ENCODE results near the gene KIF23. TPM values are rescaled to one million over a fixed set of nuclear protein-coding genes. Genes with fewer than 3 reads are reported as not detected.

KIF23 gene
- polyA plus RNA-seq, 1 of the 3 experiments (the other 2 are of a cell fraction): 25.8 TPM

DNA sequence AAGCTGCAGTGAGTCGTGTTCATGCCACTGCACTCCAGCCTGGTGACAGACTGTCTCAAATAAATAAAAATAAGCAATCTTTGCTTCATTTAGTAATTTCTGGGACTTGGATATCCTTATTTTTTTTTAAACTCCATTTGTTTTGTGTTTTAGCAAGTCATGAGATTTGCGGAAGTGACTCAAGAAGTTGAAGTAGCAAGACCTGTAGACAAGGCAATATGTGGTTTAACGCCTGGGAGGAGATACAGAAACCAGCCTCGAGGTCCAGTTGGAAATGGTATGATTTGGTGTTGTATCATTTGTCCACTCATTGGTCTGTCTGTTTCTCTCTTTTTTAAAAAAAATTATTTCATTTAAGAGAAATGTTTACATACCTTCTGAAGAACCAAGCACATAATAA is 21.8 kb downstream of the KIF23 start:
- Histone ChIP-seq H3K9ac (no peak overlapping the region), H3K4me1 (ENCODE audit: control insufficient read depth in 1 of 2, insufficient read depth in 2 of 2, low read depth in 1 of 2, low read length in 1 of 2) (no peaks in the 10 kb centered on the region), H3K36me3 (replicated peaks in 1 of 2; ENCODE audit: control insufficient read depth in 1 of 2, insufficient read depth in 2 of 2, low read length in 1 of 2) (peaks cover 40 to 50% of the 10 kb centered on the region in 2 experiments), H3K4me2 (no peak overlapping the region), H2AFZ (ENCODE audit: low read depth) (no peak overlapping the region), H3K9me3 (no peaks in the 10 kb centered on the region), H4K20me1 (ENCODE audit: insufficient read depth) (no peaks in the 10 kb centered on the region), H3K27me3 (ENCODE audit: insufficient read depth) (no peaks in the 10 kb centered on the region), H3F3A (replicated peaks; ENCODE audit: insufficient read depth) (no peaks in the 10 kb centered on the region), H3K9me2 (no peaks in the 10 kb centered on the region), H3K79me2 (ENCODE audit: insufficient read depth) (peaks cover 30% of the 10 kb centered on the region), H3K27ac (ENCODE audit: low read depth in 2 of 2, low read length in 1 of 2) (no peak overlapping the region), H3K4me3 (ENCODE audit: low read depth in 2 of 2, low read length in 1 of 2) (no peak overlapping the region)
- POLR2A ChIA-PET: no interaction called here
- TF ChIP-seq YY1 (IDR thresholded peaks at IDR 0.05; ENCODE audit: low read depth): no peak
- TF ChIP-seq GATA2 (CRISPR knock-in tag; IDR thresholded peaks at IDR 0.05): no peak
- TF ChIP-seq, protein P1, sequence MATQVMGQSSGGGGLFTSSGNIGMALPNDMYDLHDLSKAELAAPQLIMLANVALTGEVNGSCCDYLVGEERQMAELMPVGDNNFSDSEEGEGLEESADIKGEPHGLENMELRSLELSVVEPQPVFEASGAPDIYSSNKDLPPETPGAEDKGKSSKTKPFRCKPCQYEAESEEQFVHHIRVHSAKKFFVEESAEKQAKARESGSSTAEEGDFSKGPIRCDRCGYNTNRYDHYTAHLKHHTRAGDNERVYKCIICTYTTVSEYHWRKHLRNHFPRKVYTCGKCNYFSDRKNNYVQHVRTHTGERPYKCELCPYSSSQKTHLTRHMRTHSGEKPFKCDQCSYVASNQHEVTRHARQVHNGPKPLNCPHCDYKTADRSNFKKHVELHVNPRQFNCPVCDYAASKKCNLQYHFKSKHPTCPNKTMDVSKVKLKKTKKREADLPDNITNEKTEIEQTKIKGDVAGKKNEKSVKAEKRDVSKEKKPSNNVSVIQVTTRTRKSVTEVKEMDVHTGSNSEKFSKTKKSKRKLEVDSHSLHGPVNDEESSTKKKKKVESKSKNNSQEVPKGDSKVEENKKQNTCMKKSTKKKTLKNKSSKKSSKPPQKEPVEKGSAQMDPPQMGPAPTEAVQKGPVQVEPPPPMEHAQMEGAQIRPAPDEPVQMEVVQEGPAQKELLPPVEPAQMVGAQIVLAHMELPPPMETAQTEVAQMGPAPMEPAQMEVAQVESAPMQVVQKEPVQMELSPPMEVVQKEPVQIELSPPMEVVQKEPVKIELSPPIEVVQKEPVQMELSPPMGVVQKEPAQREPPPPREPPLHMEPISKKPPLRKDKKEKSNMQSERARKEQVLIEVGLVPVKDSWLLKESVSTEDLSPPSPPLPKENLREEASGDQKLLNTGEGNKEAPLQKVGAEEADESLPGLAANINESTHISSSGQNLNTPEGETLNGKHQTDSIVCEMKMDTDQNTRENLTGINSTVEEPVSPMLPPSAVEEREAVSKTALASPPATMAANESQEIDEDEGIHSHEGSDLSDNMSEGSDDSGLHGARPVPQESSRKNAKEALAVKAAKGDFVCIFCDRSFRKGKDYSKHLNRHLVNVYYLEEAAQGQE (IDR thresholded peaks at IDR 0.05; ENCODE audit: low read depth, low read length): no peak
- TF ChIP-seq MEF2A (IDR thresholded peaks at IDR 0.05; ENCODE audit: borderline replicate concordance, low read depth): no peak
- TF ChIP-seq, protein P2, sequence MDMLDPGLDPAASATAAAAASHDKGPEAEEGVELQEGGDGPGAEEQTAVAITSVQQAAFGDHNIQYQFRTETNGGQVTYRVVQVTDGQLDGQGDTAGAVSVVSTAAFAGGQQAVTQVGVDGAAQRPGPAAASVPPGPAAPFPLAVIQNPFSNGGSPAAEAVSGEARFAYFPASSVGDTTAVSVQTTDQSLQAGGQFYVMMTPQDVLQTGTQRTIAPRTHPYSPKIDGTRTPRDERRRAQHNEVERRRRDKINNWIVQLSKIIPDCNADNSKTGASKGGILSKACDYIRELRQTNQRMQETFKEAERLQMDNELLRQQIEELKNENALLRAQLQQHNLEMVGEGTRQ (IDR thresholded peaks at IDR 0.05; ENCODE audit: borderline replicate concordance, low read depth, low read length): no peak
- no peak for TF ChIP-seq JUND (IDR thresholded peaks at IDR 0.05)
- TF ChIP-seq RFX5 (IDR thresholded peaks at IDR 0.05; ENCODE audit: low read length): no peak
- TF ChIP-seq MXI1 (IDR thresholded peaks at IDR 0.05; ENCODE audit: low read depth, low read length): no peak
- no peak for TF ChIP-seq TEAD4 (IDR thresholded peaks at IDR 0.05; ENCODE audit: borderline replicate concordance, insufficient read depth)
- no peak for DNase-seq
- WGBS (ENCODE audit: low lambda C conversion rate): 96% methylated on average over 4 of the region's 4 CpGs
- CTCF ChIA-PET: interaction anchor here (0.7 kb wide), 1 partner anchor 16 kb away, joined by 3 read pairs; no protein-coding TSS in a partner anchor

DNA sequence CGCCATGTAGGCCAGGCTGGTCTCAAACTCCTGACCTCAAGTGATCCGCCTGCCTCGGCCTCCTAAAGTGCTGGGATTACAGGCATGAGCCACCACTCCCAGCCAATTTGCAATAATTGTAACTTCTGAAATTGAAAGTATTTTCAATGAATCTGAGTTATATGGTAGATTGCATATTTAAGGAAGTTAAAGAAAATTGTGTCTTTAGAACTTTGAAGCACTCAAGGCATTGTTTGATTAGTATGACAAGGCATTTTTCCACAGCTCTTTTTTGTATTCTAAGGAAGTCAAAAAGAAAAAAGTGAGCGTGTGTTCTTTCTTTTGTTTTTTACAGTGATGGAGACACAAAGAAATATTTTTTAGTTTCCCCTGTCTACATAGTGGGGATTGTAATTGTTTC is 22.8 kb downstream of the KIF23 start:
- Histone ChIP-seq H4K20me1 (ENCODE audit: insufficient read depth) (no peaks in the 10 kb centered on the region), H3K4me1 (ENCODE audit: control insufficient read depth in 1 of 2, insufficient read depth in 2 of 2, low read depth in 1 of 2, low read length in 1 of 2) (no peaks in the 10 kb centered on the region), H3K27ac (ENCODE audit: low read depth in 2 of 2, low read length in 1 of 2) (no peak overlapping the region), H3K27me3 (ENCODE audit: insufficient read depth) (no peaks in the 10 kb centered on the region), H3F3A (replicated peaks; ENCODE audit: insufficient read depth) (no peaks in the 10 kb centered on the region), H3K4me3 (ENCODE audit: low read depth in 2 of 2, low read length in 1 of 2) (no peak overlapping the region), H2AFZ (ENCODE audit: low read depth) (no peak overlapping the region), H3K79me2 (ENCODE audit: insufficient read depth) (peaks cover 23% of the 10 kb centered on the region), H3K9me3 (no peaks in the 10 kb centered on the region), H3K4me2 (no peak overlapping the region), H3K36me3 (replicated peaks in 1 of 2; ENCODE audit: control insufficient read depth in 1 of 2, insufficient read depth in 2 of 2, low read length in 1 of 2) (peaks cover 44 to 52% of the 10 kb centered on the region in 2 experiments), H3K9ac (no peak overlapping the region), H3K9me2 (no peaks in the 10 kb centered on the region)
- POLR2A ChIA-PET: no interaction called here
- no peak for DNase-seq
- 93% methylated on average over 4 of the region's 4 CpGs for WGBS (ENCODE audit: low lambda C conversion rate)
- CTCF ChIA-PET: interaction anchor here (1.2 kb wide), 1 partner anchor 42 kb away, joined by 3 read pairs; no protein-coding TSS in a partner anchor
- TF ChIP-seq, protein P3, sequence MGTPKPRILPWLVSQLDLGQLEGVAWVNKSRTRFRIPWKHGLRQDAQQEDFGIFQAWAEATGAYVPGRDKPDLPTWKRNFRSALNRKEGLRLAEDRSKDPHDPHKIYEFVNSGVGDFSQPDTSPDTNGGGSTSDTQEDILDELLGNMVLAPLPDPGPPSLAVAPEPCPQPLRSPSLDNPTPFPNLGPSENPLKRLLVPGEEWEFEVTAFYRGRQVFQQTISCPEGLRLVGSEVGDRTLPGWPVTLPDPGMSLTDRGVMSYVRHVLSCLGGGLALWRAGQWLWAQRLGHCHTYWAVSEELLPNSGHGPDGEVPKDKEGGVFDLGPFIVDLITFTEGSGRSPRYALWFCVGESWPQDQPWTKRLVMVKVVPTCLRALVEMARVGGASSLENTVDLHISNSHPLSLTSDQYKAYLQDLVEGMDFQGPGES (IDR thresholded peaks at IDR 0.05; ENCODE audit: low read depth, low read length): no peak
- TF ChIP-seq, protein P2 (IDR thresholded peaks at IDR 0.05; ENCODE audit: borderline replicate concordance, low read depth, low read length): no peak
- TF ChIP-seq, protein P4, sequence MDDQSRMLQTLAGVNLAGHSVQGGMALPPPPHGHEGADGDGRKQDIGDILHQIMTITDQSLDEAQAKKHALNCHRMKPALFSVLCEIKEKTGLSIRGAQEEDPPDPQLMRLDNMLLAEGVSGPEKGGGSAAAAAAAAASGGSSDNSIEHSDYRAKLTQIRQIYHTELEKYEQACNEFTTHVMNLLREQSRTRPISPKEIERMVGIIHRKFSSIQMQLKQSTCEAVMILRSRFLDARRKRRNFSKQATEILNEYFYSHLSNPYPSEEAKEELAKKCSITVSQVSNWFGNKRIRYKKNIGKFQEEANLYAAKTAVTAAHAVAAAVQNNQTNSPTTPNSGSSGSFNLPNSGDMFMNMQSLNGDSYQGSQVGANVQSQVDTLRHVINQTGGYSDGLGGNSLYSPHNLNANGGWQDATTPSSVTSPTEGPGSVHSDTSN (IDR thresholded peaks at IDR 0.05): no peak
- TF ChIP-seq POLR2AphosphoS5 (IDR thresholded peaks at IDR 0.05; ENCODE audit: low read depth, low read length) (no peak), GATA2 (CRISPR knock-in tag; IDR thresholded peaks at IDR 0.05) (no peak), TAF1 (IDR thresholded peaks at IDR 0.05; ENCODE audit: borderline replicate concordance, low read depth, low read length) (no peak)
- TF ChIP-seq, protein P5, sequence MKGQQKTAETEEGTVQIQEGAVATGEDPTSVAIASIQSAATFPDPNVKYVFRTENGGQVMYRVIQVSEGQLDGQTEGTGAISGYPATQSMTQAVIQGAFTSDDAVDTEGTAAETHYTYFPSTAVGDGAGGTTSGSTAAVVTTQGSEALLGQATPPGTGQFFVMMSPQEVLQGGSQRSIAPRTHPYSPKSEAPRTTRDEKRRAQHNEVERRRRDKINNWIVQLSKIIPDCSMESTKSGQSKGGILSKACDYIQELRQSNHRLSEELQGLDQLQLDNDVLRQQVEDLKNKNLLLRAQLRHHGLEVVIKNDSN (IDR thresholded peaks at IDR 0.05; ENCODE audit: borderline replicate concordance, low read depth): no peak
- TF ChIP-seq, protein P1 (IDR thresholded peaks at IDR 0.05; ENCODE audit: low read depth, low read length): no peak
